ENCODE measurements around the gene MEX3A. TPM values are rescaled to one million over a fixed set of nuclear protein-coding genes. Genes with fewer than 3 reads are reported as not detected.

MEX3A gene
- total RNA-seq, 1 donor from 2014 or later = 32.2 TPM

DNA sequence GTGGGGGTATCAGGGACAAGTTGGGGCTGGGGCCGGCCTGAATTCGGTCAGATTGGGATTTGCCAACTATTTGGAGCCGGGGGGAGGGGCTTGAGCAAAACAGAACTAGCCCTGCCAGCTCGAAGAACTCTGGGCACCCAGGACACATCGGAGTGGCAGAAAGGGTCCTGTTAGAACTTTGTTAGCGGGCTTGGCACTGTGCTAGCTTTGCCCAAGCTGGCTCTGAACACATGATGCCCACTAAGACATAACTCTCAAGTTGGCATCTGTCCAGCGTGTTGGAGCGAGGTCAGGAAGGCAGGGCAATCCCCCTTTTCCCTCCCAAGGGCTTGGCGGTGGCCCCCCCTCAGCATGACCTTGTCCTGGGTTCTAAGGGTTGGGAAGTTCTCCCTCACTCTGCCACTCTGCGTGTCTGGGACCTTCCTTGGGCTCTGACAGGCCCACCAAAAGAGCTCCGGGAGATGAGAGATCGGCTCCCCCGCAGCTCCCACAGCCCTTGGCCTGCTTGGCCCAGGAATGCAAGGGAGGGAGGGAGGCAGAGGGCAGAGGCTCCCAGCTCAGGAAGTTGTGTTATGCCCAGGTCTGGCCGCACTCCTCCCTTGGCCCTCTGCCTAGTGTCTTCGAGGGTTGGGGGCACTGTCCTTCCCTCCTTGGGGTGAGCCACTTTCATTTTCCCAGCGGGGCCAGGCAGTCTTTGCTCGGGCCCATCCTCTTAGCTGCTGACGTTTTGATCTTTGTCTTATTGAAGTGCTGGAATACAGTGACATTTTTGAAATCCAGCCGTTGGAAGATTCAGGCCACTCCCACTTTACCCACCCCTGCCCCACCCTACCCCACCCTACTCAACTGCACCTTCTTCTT is 33.5 kb upstream of the MEX3A start:
- peaks cover 19% of the 10 kb centered on the region for H3K27me3 ChIP-seq
- H3K4me3 ChIP-seq = peak overlapping the region; percentile 59
- peaks cover 21% of the 10 kb centered on the region for H3K79me2 ChIP-seq (ENCODE audit: low read depth)
- H3K9me3 Mint-ChIP-seq = no peaks in the 10 kb centered on the region
- H3K27ac Mint-ChIP-seq = no peak overlapping the region
- no peaks in the 10 kb centered on the region for H3K36me3 ChIP-seq
- TF ChIP-seq EZH2phosphoT487 (IDR thresholded peaks at IDR 0.05) = no peak
- no peak for TF ChIP-seq EZH2 (IDR thresholded peaks at IDR 0.05)
- TF ChIP-seq, protein P1, sequence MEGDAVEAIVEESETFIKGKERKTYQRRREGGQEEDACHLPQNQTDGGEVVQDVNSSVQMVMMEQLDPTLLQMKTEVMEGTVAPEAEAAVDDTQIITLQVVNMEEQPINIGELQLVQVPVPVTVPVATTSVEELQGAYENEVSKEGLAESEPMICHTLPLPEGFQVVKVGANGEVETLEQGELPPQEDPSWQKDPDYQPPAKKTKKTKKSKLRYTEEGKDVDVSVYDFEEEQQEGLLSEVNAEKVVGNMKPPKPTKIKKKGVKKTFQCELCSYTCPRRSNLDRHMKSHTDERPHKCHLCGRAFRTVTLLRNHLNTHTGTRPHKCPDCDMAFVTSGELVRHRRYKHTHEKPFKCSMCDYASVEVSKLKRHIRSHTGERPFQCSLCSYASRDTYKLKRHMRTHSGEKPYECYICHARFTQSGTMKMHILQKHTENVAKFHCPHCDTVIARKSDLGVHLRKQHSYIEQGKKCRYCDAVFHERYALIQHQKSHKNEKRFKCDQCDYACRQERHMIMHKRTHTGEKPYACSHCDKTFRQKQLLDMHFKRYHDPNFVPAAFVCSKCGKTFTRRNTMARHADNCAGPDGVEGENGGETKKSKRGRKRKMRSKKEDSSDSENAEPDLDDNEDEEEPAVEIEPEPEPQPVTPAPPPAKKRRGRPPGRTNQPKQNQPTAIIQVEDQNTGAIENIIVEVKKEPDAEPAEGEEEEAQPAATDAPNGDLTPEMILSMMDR (IDR thresholded peaks at IDR 0.05) = no peak
- no peak overlapping the region for H2AFZ ChIP-seq (replicated peaks)
- DNase-seq (ENCODE audit: low spot score) = peak; percentile 55
- H3K4me1 ChIP-seq = peaks cover 14% of the 10 kb centered on the region
- H3F3A ChIP-seq (ENCODE audit: low read depth) = peaks cover 17% of the 10 kb centered on the region
- H3K4me1 Mint-ChIP-seq = peaks cover 47% of the 10 kb centered on the region
- H3K9ac ChIP-seq = no peak overlapping the region
- H3K9me3 ChIP-seq (ENCODE audit: low read depth) = no peaks in the 10 kb centered on the region
- no peak overlapping the region for H3K27ac ChIP-seq
- H3K4me2 ChIP-seq = peak overlapping the region; percentile 92
- peaks cover 16% of the 10 kb centered on the region for H3K36me3 Mint-ChIP-seq
- peaks cover 12% of the 10 kb centered on the region for H3K27me3 Mint-ChIP-seq (ENCODE audit: insufficient read depth, low read depth)
- H3K4me3 Mint-ChIP-seq = peak overlapping the region; percentile 87
- peaks cover 100% of the 10 kb centered on the region for H4K20me1 ChIP-seq (ENCODE audit: low read depth)

DNA sequence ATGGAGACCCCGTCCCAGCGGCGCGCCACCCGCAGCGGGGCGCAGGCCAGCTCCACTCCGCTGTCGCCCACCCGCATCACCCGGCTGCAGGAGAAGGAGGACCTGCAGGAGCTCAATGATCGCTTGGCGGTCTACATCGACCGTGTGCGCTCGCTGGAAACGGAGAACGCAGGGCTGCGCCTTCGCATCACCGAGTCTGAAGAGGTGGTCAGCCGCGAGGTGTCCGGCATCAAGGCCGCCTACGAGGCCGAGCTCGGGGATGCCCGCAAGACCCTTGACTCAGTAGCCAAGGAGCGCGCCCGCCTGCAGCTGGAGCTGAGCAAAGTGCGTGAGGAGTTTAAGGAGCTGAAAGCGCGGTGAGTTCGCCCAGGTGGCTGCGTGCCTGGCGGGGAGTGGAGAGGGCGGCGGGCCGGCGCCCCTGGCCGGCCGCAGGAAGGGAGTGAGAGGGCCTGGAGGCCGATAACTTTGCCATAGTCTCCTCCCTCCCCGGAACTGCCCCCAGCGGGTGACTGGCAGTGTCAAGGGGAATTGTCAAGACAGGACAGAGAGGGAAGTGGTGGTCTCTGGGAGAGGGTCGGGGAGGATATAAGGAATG is 32.8 kb upstream of the MEX3A start:
- Histone ChIP-seq H3K9ac (no peak overlapping the region), H2AFZ (replicated peaks) (no peak overlapping the region), H3K4me1 (peaks cover 14% of the 10 kb centered on the region), H3K27ac (no peak overlapping the region), H4K20me1 (ENCODE audit: low read depth) (peaks cover 100% of the 10 kb centered on the region), H3K9me3 (ENCODE audit: low read depth) (no peaks in the 10 kb centered on the region), H3F3A (ENCODE audit: low read depth) (peaks cover 17% of the 10 kb centered on the region), H3K4me3 (peak overlapping the region; percentile 59), H3K4me2 (peak overlapping the region; percentile 92), H3K79me2 (ENCODE audit: low read depth) (peaks cover 15% of the 10 kb centered on the region), H3K27me3 (peaks cover 19% of the 10 kb centered on the region), H3K36me3 (no peaks in the 10 kb centered on the region)
- TF ChIP-seq EZH2 (IDR thresholded peaks at IDR 0.05) (peak; percentile 57), EZH2phosphoT487 (IDR thresholded peaks at IDR 0.05) (peak; percentile 25)
- TF ChIP-seq, protein P1 (IDR thresholded peaks at IDR 0.05) = no peak
- Mint-ChIP-seq H3K27ac (no peak overlapping the region), H3K4me1 (peaks cover 44% of the 10 kb centered on the region), H3K27me3 (ENCODE audit: insufficient read depth, low read depth) (peaks cover 12% of the 10 kb centered on the region), H3K36me3 (peaks cover 16% of the 10 kb centered on the region), H3K4me3 (peak overlapping the region; percentile 87), H3K9me3 (no peaks in the 10 kb centered on the region)
- peak; percentile 55 for DNase-seq (ENCODE audit: low spot score)

DNA sequence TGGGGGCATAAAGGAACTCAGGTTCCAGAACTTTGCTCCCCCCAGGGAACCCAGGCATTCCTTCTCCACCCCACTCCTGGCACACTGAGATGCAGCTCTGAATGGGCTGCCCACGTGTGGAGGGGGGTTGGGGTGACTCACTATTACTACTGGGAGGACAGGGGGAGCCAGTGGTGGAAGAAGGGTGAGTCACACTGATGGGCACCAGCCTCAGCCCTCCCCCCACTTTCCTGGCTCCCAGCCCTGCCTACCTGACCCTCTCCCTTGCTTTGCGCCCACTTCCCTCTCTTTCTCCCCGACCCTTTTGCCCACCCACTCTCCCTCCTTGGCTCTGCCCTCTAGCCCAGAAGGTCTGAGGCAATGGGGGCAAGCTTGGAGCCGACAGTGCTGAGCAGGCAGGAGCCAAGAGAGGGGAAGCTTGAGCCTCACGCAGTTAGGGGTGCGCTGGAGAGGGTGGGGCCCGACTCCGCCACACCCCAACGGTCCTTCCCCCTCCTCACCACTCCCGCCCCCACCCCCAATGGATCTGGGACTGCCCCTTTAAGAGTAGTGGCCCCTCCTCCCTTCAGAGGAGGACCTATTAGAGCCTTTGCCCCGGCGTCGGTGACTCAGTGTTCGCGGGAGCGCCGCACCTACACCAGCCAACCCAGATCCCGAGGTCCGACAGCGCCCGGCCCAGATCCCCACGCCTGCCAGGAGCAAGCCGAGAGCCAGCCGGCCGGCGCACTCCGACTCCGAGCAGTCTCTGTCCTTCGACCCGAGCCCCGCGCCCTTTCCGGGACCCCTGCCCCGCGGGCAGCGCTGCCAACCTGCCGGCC is 32.0 kb upstream of the MEX3A start, which contains the start of gene LMNA:
Gene LMNA (plus strand): TSS at position 611 of the 818 bp plus-strand sequence. CDS start 208 bp downstream, outside the sequence.
- Histone ChIP-seq H3K9me3 (ENCODE audit: low read depth) (no peaks in the 10 kb centered on the region), H3K4me3 (peak within 1 kb of the TSS; percentile 59), H3F3A (ENCODE audit: low read depth) (peaks cover 17% of the 10 kb centered on the region), H3K79me2 (ENCODE audit: low read depth) (peaks cover 12% of the 10 kb centered on the region), H3K27ac (no peak within 1 kb of the TSS), H3K4me1 (peaks cover 14% of the 10 kb centered on the region), H3K27me3 (peaks cover 19% of the 10 kb centered on the region), H3K36me3 (no peaks in the 10 kb centered on the region), H3K4me2 (peak within 1 kb of the TSS; percentile 92), H2AFZ (replicated peaks) (no peak within 1 kb of the TSS), H4K20me1 (ENCODE audit: low read depth) (peaks cover 100% of the 10 kb centered on the region), H3K9ac (no peak within 1 kb of the TSS)
- DNase-seq (ENCODE audit: low spot score) = peak; percentile 80
- Mint-ChIP-seq H3K4me1 (peaks cover 45% of the 10 kb centered on the region), H3K4me3 (peak within 1 kb of the TSS; percentile 87), H3K27ac (peak within 1 kb of the TSS; percentile 57), H3K36me3 (peaks cover 18% of the 10 kb centered on the region), H3K9me3 (no peaks in the 10 kb centered on the region), H3K27me3 (ENCODE audit: insufficient read depth, low read depth) (peaks cover 14% of the 10 kb centered on the region)
- TF ChIP-seq EZH2 (IDR thresholded peaks at IDR 0.05) = no peak
